Measurements from ENCODE around the gene TMEM106B. TPM values are rescaled to one million over a fixed set of nuclear protein-coding genes. Genes with fewer than 3 reads are reported as not detected.

The TMEM106B gene
- total RNA-seq, 1 experiment from 2014 or later = 33.7 TPM

GRCh38 chr7:12233175-12233574 lies 22.1 kb downstream of the TMEM106B start:
- no peaks in the 10 kb centered on the region for H3K9me3 Mint-ChIP-seq (ENCODE audit: unreplicated experiment)
- POLR2A ChIA-PET = interaction anchor here (0.6 to 1.5 kb wide), 2 partner anchors 12 to 22 kb away, joined by 3 to 7 read pairs; partner anchors contain the start of gene TMEM106B
- H3K36me3 Mint-ChIP-seq (ENCODE audit: insufficient read depth, unreplicated experiment) = peaks cover 47% of the 10 kb centered on the region
- intact Hi-C loops (cut with micrococcal nuclease) = no loop called here
- H3K27ac Mint-ChIP-seq (ENCODE audit: low read depth, unreplicated experiment) = no peak overlapping the region
- CTCF ChIA-PET = no interaction called here
- no TSS peak for BruUV-seq (replicated peaks)
- no peak for DNase-seq (ENCODE audit: unreplicated experiment)
- H3K4me3 Mint-ChIP-seq (ENCODE audit: unreplicated experiment) = no peak overlapping the region
- no peaks in the 10 kb centered on the region for H3K4me1 Mint-ChIP-seq (ENCODE audit: insufficient read depth, unreplicated experiment)
- TF ChIP-seq CTCF (IDR thresholded peaks at IDR 0.05; ENCODE audit: unreplicated experiment) = no peak
- H3K27me3 Mint-ChIP-seq (ENCODE audit: insufficient read depth, unreplicated experiment) = no peaks in the 10 kb centered on the region

GRCh38 chr7:12234334-12234865 lies 23.3 kb downstream of the TMEM106B start:
- POLR2A ChIA-PET = interaction anchor here (0.6 kb wide), 1 partner anchor 24 kb away, joined by 3 read pairs; no protein-coding TSS in a partner anchor

GRCh38 chr7:12235970-12236369 lies 24.9 kb downstream of the TMEM106B start:
- Mint-ChIP-seq H3K27me3 (ENCODE audit: insufficient read depth, unreplicated experiment) (no peaks in the 10 kb centered on the region), H3K36me3 (ENCODE audit: insufficient read depth, unreplicated experiment) (peaks cover 45% of the 10 kb centered on the region), H3K9me3 (ENCODE audit: unreplicated experiment) (no peaks in the 10 kb centered on the region), H3K4me3 (ENCODE audit: unreplicated experiment) (no peak overlapping the region), H3K27ac (ENCODE audit: low read depth, unreplicated experiment) (no peak overlapping the region), H3K4me1 (ENCODE audit: insufficient read depth, unreplicated experiment) (no peaks in the 10 kb centered on the region)
- CTCF ChIA-PET = no interaction called here
- BruUV-seq (replicated peaks) = no TSS peak
- DNase-seq (ENCODE audit: unreplicated experiment) = no peak
- POLR2A ChIA-PET = no interaction called here
- intact Hi-C loops (cut with micrococcal nuclease) = no loop called here
- TF ChIP-seq CTCF (IDR thresholded peaks at IDR 0.05; ENCODE audit: unreplicated experiment) = no peak

More at GRCh38 chr7:12234334-12234865, 23.3 kb downstream of the TMEM106B start:
- no peak overlapping the region for H3K4me3 Mint-ChIP-seq (ENCODE audit: unreplicated experiment)
- TF ChIP-seq CTCF (IDR thresholded peaks at IDR 0.05; ENCODE audit: unreplicated experiment) = no peak
- H3K27me3 Mint-ChIP-seq (ENCODE audit: insufficient read depth, unreplicated experiment) = no peaks in the 10 kb centered on the region
- H3K9me3 Mint-ChIP-seq (ENCODE audit: unreplicated experiment) = no peaks in the 10 kb centered on the region
- intact Hi-C loops (cut with micrococcal nuclease) = no loop called here
- DNase-seq (ENCODE audit: unreplicated experiment) = no peak
- no peaks in the 10 kb centered on the region for H3K4me1 Mint-ChIP-seq (ENCODE audit: insufficient read depth, unreplicated experiment)
- no TSS peak for BruUV-seq (replicated peaks)
- H3K36me3 Mint-ChIP-seq (ENCODE audit: insufficient read depth, unreplicated experiment) = peaks cover 52% of the 10 kb centered on the region
- H3K27ac Mint-ChIP-seq (ENCODE audit: low read depth, unreplicated experiment) = no peak overlapping the region
- CTCF ChIA-PET = no interaction called here

- no peak overlapping the region for H3K4me3 Mint-ChIP-seq (ENCODE audit: unreplicated experiment)
- no peaks in the 10 kb centered on the region for H3K27me3 Mint-ChIP-seq (ENCODE audit: insufficient read depth, unreplicated experiment)
- TF ChIP-seq CTCF (IDR thresholded peaks at IDR 0.05; ENCODE audit: unreplicated experiment) = no peak
- CTCF ChIA-PET = no interaction called here
- DNase-seq (ENCODE audit: unreplicated experiment) = no peak
- H3K27ac Mint-ChIP-seq (ENCODE audit: low read depth, unreplicated experiment) = no peak overlapping the region
- no peaks in the 10 kb centered on the region for H3K4me1 Mint-ChIP-seq (ENCODE audit: insufficient read depth, unreplicated experiment)
- peaks cover 37% of the 10 kb centered on the region for H3K36me3 Mint-ChIP-seq (ENCODE audit: insufficient read depth, unreplicated experiment)
- intact Hi-C loops (cut with micrococcal nuclease) = no loop called here
- BruUV-seq (replicated peaks) = no TSS peak
- no peaks in the 10 kb centered on the region for H3K9me3 Mint-ChIP-seq (ENCODE audit: unreplicated experiment)
- POLR2A ChIA-PET = no interaction called here
Observed at GRCh38 chr7:12237007-12237406, 25.9 kb downstream of the TMEM106B start.
